Uterus (tissue), 2 donors: ENCODE data around the gene PHF3.

Experiments
- CTCF ChIP-seq, 4 experiments: fragments of 200-600 bp in 2 of 4; fragments of 450-650 bp in 2 of 4; sonication (generic) in 2 of 4; IDR thresholded peaks; one replicate each; pipeline ENCODE4 v1.5.1; 2016 to 2019; ENCODE audit warnings: antibody characterized with exemption in 4 of 4, mild to moderate bottlenecking in 2 of 4, moderate library complexity in 1 of 4
- POLR2A ChIP-seq, 2 donors: fragments of 450-650 bp; IDR thresholded peaks; one replicate each; pipeline ENCODE4 v1.6.1; 2016; ENCODE audit warnings: antibody characterized with exemption in 2 of 2, mild to moderate bottlenecking in 1 of 2, moderate library complexity in 1 of 2

GRCh38 chr6:63589952-63590411, 45.6 kb upstream of the PHF3 start:
- TF ChIP-seq CTCF (IDR thresholded peaks at IDR 0.05) (no peak), POLR2A (IDR thresholded peaks at IDR 0.05) (no peak)
